Breast epithelium (tissue), 3 donors: ENCODE data around the gene CGN.

ENCODE experiments used
- CTCF ChIP-seq, 3 donors: fragments of 450-650 bp; IDR thresholded peaks; one replicate each; pipeline ENCODE4 v1.5.1; 2016 to 2017; ENCODE audit warnings: antibody characterized with exemption in 3 of 3, mild to moderate bottlenecking in 3 of 3, moderate library complexity in 3 of 3
- POLR2A ChIP-seq: fragments of 450-650 bp; IDR thresholded peaks from one replicate; pipeline ENCODE4 v1.6.1; 2016; ENCODE audit warnings: antibody characterized with exemption, mild to moderate bottlenecking, moderate library complexity

- TF ChIP-seq CTCF (IDR thresholded peaks at IDR 0.05), result no peak
- TF ChIP-seq POLR2A, result no peak
Measured at GRCh38 chr1:151512326-151512725, 1.1 kb downstream of the CGN start.
